ENCODE data around the gene WDR62.
A peak's percentile ranks its signal among the peaks of the same experiment; 100 is the strongest.

The WDR62 gene

DNA sequence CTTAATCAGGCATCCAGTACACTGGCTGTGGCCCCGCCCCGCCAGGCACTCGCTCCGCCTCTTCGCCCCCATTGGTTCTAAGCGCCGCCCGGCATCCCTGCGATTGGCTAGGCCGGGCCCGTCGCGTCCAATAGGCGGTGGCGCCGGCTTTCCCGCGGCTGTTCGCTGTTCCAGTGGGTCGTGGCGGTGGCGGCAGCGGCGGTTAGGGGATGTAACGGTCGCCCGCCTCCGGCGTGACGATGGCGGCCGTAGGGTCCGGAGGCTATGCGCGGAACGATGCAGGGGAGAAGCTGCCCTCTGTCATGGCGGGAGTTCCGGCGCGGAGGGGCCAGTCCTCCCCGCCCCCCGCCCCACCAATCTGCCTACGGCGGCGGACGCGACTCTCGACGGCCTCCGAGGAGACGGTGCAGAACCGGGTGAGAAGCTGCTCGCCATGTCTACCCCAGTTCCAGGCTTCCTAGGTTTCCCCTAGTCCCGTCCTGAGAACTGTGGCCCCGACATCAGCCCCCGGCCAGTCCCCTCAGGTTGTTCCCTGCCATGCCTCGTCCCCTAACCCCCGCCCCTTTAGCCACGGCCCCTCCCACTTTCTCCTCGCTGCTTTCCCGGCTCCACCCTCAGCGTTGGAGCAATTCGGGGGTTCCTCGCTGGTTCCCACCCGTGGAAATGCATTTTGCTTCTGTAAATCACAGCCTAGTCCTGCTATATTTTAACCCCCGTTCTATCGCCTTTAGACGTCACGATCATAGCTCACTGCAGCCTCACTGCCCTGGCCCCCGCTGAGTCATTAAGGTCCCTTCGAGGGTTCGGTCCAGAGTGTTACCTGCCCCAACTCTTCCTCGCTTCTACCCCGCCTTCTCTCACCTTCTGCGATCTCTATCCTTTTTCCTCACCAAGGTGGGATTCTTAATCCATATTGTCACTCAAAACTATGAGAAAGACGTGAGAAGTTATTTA lies at the start of gene WDR62:
Gene WDR62 (plus strand): TSS at position 165 of the 954 bp plus-strand sequence. CDS start 75 bp downstream, at position 240.
- peak; percentile 91 for DNase-seq

DNA sequence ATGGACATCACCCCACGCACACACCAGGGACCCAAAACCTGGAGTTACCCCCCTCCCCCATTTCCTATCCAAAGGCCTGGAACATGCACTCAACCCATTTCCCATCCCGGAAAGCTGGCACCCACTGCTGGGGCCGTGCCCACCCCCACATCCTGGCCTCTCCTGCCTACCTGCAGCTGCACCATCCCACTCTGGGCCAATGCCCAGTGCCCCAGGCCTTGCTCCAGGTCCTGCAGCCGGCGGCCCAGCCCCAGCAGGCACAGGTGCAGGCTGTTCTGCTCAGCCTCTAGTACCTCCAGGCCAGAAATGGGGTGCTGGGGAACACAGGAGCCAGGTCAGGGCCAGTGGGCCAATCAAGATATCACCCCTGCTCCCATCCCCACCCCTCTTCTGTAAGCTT lies 47.7 kb upstream of the WDR62 start:
- no peak for DNase-seq

DNA sequence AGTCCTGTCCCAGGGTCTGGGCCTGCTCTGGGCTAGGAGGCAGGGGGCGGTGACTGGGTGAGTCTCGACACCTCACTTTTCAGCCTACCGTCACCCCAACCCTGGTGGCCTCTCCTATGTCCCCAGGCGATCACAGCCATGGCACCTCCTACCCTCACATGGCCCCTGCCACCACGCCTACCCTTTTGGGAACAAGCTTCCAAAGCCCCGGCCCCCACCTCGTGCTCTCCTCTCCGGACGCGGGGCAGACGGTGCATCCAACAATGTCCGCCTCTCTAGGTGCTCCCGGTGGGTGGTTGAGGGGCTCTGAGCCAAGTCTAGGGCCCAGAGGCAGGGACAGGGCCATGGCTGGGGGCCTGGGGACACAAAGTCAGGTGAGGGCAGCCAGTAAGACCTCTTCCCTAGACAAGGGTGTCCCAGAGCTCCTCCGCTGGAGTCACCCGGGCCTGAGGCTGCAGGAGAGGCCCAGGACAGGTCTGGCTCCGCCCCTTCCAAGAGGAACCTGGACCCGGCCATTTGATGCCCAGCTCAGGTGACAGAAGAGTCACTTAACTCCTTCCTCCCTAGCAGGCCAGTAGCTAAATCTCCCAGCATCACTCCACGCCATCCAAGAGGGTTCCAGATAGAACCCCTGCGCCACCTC lies 46.2 kb upstream of the WDR62 start, which contains the start of gene SYNE4:
Gene SYNE4 (minus strand): TSS at position 478 of the 643 bp plus-strand sequence. CDS start 132 bp downstream, at position 346.
- no peak for DNase-seq

DNA sequence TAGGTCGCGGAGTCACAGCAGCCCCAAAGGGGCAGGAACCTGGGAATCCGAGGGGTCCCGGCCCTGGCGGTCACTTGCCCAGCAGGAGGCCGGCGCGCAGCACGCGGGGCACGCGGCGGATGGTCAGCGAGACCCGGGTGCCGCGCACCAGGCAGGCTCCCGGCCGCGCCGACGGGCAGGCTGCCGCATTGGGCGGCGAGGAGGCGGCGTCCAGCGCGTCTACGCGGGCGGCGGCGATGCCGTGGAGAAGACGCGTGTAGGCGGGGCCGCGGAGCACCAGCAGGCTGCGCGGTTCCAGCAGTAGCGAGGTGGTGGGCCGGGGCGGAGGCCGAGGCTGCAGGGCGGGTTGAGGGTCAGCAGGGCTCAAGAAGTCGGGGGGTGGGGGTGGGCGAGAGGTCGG lies 45.5 kb upstream of the WDR62 start:
- peak; percentile 47 for DNase-seq

DNA sequence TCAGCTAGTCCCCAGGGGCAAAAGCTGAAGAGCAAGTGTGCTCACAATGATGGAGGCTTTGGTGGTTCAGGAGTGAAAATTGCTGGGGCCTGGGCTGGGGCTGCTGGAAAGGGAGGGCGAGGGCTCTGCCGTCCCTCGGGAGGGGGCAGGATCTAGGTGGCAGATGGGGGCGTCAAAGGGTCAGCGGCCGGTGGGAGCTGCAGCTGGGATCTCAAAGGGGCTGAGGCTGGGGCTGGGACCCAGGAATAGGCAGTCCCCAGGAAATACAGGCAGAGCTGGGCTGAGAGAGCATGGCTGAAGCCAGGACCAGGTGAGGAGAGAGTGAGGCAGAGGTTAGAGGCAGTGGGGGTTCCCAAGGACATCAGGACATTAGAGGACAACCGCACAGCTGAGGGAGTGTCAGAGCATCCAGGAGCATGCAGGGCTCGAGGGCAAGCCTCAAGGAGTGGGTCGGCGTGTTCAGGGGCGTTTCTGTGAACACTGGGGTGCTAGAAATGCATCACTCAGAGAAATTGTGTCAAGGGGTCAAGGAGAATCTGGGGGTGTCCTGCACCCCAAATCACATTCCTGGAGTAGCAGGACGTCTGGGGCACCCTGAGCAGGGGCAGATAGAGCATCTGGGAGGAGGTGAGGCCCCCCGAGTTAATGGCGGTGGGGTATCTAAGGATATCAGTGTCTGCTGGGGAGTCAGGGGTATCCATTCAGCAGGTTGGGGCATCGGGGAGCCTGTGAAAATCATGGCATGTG lies 44.9 kb upstream of the WDR62 start:
- no peak for DNase-seq

DNA sequence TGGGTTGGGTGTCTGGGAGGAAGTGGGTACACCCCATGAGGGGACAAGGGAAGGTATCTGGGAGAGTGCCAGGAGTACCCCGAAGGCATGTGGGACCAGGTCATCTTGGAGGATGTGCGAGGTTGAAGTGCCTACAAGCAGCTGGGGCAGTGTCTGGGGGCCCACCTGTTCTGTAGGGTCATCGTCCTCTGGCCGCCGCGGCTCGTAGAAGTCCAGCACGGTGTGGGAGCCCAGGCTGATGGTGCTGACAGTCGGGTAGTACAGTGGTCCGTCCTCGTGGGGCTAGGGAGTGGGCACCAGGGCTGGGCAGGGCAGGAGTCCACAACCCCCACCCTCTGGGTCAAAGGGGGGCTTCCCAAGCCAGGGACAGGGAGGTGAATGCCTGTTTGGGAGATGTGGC lies 44.3 kb upstream of the WDR62 start:
- no peak for DNase-seq

DNA sequence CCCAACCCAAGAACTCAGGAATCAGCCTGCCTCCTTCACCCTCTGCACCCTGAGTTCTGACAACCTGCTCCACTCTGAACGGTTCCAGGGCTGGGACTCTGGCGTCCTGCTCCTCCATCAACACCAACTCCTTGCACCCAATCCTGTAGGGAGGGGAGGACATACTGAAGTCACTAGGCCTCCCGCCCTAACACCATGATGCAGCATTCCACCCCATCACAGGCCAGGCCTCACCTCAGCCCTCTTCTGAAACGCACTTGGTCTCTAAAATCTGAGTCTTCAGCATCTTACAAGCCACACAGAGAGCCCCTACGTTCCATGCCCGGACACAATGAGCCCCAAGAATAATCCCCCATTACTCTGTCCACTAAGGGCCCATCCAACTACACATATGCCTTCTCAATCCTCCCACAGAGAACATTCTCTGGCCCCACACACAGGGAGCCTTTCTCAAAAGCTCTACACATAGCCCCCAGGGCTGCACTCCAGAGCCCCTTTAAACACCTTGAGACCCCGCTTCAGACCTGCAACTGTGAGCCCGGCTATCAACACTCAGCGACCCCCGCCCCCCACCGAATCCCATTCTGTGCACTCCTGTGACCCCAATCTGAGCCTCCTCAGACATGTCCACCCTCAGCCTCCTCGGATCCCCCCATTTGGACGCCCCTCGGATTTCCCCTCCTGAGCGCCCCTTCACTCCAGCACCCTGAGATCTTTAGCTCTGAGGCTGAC lies 41.3 kb upstream of the WDR62 start:
- no peak for DNase-seq

DNA sequence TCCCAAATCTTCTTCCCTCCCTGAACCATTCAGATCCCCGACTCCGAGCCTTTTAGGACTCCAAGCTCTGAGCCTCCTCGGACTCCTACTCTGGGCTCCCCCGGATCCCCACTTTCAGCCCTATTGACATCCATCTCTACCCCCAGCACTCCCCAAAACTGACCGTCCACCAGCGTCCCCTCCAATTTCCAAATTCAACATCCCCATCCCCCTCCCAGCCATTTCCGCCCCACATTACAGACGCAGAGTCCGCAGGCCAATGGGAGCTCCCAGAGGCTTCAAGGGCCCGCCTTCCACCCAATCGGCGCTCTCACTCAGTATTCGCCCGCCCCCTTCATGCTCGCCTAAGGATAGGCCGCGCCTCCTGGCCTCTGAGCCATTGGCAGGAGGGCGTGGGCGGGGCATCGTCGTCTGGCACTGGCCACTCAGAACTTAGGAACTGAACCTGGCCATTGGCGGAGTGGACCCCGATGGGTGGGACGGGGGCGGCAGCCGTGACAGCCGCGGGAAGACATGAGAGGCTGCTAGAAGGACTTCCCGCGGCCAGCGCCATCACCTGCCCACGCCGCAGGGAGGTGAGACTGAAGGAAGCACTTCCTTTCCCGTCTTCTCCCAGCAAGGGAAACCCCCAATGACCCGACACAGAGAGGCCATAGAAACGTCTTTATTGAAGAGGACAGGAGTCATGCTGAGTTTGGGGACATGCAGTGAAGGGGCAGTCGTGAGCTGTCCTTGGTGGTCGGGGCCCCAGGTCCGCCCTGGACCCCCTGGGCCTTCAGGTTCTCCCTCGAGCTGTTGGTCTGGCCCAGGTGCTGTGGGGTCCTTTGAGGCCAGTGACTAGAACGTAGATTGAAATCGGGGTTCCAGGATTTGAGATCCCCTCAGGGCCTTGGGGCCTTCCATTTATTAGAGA lies 40.4 kb upstream of the WDR62 start, which contains the start of gene ALKBH6:
Gene ALKBH6 (minus strand): TSS at position 202 of the 913 bp plus-strand sequence. CDS start 816 bp downstream, outside the sequence.
- DNase-seq = peak; percentile 98

DNA sequence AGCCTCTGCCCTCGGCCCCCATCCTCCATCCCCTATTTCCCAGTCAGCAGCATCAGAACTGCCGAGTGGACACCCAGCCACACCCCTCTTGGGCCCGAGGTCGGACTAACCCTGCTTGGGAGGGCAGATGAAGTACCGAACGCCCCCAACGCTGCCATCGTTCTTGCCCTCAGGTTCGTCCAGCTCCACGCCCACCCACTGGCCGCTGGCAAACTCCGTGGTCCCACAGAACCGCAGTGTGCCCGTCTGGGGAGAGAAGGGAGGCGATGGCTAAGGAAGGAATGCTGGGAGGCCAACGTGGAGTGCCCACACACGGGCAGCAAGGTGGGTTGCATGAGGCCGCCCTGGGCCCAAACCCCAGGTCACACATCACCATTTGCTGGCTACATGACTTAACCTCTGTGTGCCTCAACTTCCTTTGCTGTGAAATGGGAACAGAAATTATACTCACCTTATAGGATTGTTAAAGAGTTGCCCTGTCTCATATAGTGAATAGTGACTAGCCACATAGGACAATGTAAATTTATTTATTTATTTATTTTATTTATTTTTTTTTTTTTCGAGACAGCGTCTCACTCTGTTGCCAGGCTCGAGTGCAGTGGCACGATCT lies 35.5 kb upstream of the WDR62 start:
- no peak for DNase-seq

DNA sequence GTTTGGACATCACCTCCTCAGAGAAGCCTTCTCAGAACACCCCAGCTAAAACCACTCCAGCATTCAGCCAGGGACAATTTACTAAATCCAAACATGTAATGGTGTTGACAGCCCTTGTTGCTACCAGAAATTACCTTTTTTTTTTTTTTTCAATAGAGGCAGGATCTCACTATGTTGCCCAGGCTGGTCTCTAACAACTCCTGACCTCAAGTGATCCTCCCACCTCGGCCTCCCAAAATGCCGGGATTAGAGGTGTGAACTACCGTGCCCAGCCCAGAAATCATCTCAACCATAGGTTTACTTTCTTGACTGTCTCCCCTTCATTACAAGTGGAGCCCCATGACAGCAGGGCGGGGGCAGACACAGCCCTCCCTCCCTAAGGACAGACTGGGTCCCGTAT lies 31.3 kb upstream of the WDR62 start:
- DNase-seq = no peak

DNA sequence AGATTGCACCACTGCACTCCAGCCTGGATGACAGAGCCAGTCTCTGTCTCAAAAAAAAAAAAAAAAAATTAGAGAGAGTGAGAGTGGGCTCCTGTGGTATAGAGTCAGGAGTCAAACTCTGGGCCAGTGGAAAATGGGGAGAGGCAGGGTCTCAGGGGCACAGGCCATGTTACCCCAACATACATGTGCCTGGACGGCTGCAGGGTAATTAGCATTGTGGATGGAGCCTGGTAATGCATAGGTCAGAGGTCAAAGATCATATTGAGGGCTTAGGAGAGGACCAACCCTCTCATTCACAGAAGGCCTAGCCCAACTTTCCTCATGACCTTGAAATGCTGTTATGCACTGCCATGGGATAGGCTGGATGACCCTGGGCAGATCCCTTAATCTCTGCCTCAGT lies 29.2 kb upstream of the WDR62 start:
- no peak for DNase-seq

DNA sequence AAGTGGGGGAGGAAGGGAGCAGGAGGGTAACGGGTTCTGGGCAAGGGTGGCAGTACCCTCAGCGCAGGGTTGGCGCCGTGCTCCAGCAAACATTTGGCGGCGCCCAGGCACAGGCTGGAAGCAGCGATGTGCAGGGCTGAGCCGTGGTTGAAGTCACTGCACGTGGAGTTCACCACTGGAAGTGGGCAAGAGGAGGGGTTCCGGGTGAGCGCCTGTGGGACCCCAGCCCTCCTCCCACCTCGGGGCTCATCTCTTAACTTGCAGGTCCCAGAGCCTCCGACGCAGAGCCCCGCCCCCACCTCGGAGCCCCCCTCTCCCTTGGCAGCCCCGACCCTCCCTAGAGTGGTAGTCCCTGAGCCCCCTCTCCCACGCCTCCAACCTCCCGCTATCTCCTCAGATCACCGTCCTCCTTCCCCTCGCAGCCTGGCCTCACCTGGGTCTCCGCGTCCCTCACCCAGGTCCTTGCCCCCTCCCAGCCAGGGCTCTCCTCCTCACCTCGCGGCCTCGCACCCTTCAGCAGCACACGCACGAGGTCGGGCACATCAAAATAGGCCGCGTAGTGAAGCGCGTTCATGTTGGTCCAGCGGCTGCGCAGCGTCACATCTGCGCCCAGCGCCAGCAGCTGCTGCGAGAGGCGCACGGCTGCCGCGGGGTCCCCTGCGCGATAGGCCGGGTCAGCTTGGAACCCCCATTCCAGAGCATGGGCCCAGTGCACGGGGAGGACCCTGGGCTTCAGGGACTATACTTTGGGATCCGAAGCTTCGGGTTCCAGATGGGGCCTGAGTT lies 28.4 kb upstream of the WDR62 start:
- no peak for DNase-seq

DNA sequence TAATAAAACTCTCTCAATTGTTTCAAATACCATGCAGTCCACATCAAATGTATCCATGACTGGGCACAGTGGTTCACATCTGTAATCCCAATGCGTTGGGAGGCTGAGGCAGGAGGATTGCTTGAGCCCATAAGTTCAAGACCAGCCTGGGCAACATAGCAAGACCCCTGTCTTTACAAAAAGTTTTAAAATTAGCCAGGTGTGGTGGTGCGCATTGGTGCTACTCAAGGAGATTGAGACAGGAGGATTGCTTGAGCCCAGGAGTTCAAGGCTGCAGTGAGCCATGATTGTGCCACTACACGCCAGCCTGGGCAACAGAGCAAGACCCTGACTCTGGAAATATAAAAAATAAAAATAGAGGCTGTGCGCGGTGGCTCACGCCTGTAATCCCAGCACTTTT lies 27.0 kb upstream of the WDR62 start:
- DNase-seq = no peak

DNA sequence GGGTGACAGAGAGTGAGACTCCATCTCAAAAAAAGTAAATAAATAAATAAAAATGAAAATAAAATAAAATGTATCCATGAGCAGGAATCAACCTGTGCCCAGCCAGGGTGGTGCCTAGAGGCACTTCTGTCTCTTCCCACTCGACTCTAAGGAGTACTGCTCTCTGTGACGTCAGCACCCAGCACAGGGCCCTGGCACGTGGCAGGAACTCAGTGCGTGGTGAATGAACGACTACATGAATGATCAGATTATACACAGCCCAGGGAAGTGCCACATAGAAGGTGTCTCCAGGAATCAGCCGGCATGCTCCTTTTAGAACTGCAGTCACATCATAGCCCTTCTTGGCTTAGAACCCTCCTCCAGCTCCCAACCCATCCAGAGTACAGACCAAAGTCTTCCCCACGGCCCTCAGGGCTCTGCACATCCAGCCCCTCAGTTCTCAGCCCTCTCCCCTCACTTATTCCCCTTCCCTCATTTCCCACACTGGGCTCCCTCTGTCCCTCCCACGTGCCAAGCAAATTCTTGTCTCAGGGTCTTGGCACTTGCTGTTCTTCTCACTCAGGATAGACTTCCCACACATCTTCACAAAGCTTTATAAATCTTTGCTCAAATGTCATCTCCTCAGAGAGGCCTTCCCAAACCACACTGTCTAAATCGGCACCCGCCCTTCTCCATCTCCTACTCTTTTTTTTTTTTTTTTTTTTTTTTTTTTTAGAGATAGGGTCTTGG lies 26.2 kb upstream of the WDR62 start:
- DNase-seq = no peak

DNA sequence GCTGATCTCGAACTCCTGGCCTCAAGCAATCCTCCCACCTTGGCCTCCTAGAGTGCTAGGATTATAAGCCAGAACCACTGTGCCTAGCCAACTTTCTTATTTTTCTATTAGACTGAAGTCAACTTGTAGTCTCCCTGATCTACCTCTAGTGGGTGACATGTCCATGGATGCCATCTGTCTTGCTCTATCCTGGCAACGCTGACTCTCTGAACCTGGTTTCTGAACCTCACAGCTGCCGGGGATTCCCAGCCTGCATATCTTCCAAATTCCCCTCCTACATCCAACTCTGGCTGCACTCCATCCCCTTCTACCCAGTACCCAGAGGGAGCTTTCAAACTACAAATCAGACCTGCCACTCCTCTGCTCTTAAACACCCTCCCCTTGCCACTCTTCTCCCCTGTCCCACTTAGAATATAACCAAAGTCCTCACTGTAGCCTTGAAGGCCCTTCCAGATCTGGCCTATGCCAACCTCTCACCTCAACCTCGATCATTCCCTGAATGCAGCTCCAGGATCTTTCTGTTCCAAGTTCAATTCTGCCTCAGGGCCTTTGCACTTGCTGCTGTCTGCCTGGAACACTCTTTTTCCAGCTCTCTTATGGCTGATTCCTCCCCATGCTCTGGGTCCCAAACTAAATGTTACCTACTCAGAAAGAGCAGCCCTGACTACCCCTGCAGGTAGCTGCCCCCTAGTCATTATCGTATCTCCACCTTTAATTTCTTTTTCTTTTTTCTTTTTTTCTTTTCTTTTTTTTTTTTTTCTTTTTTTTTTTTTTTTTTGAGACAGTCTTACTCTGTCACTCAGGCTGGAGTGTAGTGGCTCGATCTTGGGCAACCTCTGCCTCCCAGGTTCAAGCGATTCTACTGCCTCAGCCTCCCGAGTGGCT lies 24.2 kb upstream of the WDR62 start:
- DNase-seq = no peak

DNA sequence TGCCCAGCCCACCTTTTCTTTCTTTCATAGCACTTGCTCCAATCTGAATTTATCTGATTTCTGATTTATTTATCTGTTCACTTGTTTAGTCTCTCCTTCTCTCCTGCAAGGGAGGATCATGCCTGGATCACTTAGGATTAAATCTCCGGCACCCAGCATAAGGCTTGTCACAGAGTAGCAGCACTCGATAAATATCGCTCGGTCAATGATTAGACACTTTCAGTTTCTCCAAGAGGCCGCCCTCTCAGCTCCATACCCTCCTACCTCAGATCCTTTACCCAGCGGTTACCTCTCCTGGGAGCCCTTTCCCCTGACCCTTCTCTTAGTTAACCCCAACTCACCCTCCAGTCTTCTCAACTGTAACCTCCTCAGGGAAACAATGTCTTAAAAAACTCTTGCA lies 23.4 kb upstream of the WDR62 start:
- DNase-seq = no peak

DNA sequence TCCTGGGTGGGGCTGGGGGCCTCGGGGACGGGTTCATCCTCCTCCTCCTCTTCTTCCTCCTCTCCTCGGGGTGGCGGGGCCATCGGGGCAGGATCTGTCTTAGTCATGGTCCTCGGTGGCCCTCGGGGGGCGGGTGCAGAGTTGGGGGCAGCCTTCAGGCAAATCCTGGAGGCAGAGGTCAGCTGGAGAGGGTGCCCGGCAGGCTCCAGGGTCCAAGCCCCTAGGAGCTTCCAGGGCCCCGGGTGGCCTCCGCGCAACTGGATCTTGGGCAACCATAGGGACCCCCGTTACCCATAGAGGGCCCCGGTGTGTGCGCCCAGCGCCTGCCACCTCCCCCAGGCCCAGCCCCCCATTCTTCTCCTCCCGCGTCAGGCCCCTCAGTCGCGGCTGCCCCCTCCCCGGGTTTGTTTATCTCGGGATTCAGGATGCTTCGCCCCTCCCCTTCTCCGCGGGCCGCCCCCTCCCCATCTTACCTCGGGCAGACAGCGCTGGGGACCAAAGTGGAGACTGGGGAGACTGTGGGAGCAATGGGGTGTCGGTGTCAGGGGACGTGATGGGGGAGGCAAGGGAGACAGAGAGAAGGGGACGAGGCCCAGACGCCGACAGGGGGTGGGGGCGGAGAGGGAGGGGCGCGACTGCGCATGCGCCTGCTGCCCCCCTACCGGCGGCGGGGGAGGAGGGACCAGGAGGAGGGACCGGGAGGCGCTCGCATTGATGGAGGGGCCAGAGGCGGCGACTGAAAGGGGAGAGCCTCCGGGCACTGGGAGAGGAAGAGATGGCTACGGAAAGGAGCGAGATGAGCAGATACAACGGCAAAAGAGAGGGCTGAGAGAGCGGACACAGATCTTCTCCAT lies 22.2 kb upstream of the WDR62 start, which contains the start of gene CLIP3:
Gene CLIP3 (minus strand): TSS at position 623 of the 854 bp plus-strand sequence. CDS start 516 bp downstream, at position 107.
- DNase-seq = peak; percentile 16

Measured in NCI-H774 (cell line).